H1 (cell line): Measurements from ENCODE around the gene FOXG1. TPM values are rescaled to one million over a fixed set of nuclear protein-coding genes. Genes with fewer than 3 reads are reported as not detected.
A peak's percentile ranks its signal among the peaks of the same experiment; 100 is the strongest.

Source experiments
- CTCF ChIA-PET: fragments of 300-600 bp; sonication (Branson Sonifier 250); formaldehyde crosslinking; loops from one replicate; lab custom pipeline; 2021; ENCODE audit not compliant: partially characterized antibody; lab: Charles Lee
- POLR2A ChIA-PET: fragments of 300-600 bp; sonication (Branson Sonifier 250); formaldehyde crosslinking; loops from one replicate; lab custom pipeline; 2021; ENCODE audit warnings: inconsistent platforms; ENCODE audit not compliant: partially characterized antibody; lab: Charles Lee
- DNase-seq, 2 experiments: peaks; one replicate each; pipeline versions ENCODE4 v3.0.0 to v3.0.0-alpha.2; 2010 to 2022; ENCODE audit warnings: low spot score in 2 of 2, low read depth in 1 of 2, mixed read lengths in 1 of 2
- FAIRE-seq: peaks from 2 replicates; lab custom pipeline; 2011; peaks lifted over from hg19 to GRCh38; lab: Jason Lieb, UNC
- H2AFZ ChIP-seq: 2 replicates; pipeline ENCODE4 v1.8.1; 2012; ENCODE audit warnings: low read length, inconsistent platforms
- H2AK5ac ChIP-seq: 2 replicates; pipeline ENCODE4 v1.6.1; 2013; ENCODE audit warnings: low read depth, low read length
- H2BK120ac ChIP-seq: replicated peaks from 2 replicates; pipeline ENCODE3; 2013; ENCODE audit warnings: low read depth, low read length, inconsistent platforms
- H2BK12ac ChIP-seq: 2 replicates; pipeline ENCODE4 v1.6.1; 2013; ENCODE audit warnings: low read depth, low read length
- H2BK15ac ChIP-seq: 2 replicates; pipeline ENCODE4 v1.6.1; 2013; ENCODE audit warnings: low read length
- H2BK20ac ChIP-seq: 2 replicates; pipeline ENCODE4 v1.6.1; 2013; ENCODE audit warnings: low read length
- H2BK5ac ChIP-seq: 2 replicates; pipeline ENCODE4 v1.6.1; 2013; ENCODE audit warnings: low read depth, low read length
- H3K14ac ChIP-seq: 2 replicates; pipeline ENCODE4 v1.6.1; 2013; ENCODE audit warnings: inconsistent platforms; ENCODE audit not compliant: insufficient read length
- H3K18ac ChIP-seq: 2 replicates; pipeline ENCODE4 v1.6.1; 2013; ENCODE audit warnings: low read length; ENCODE audit errors: extremely low read depth
- H3K23ac ChIP-seq: 2 replicates; pipeline ENCODE4 v1.6.1; 2013; ENCODE audit warnings: inconsistent platforms; ENCODE audit not compliant: insufficient read length
- H3K23me2 ChIP-seq: 2 replicates; pipeline ENCODE4 v1.6.1; 2013; ENCODE audit warnings: low read depth, low read length
- H3K27ac ChIP-seq: 2 replicates; pipeline ENCODE4 v1.6.1; 2011; ENCODE audit warnings: low read depth, low read length, inconsistent platforms
- H3K27me3 ChIP-seq, 4 experiments: replicated peaks in 1 of 4; 1 replicate in 1 of 4; 2 replicates in 3 of 4; pipeline versions ENCODE4 v1.6.1 to v1.8.1; 2011 to 2013; ENCODE audit warnings: low read length in 3 of 4, mild to moderate bottlenecking in 3 of 4, inconsistent platforms in 2 of 4, mixed read lengths in 2 of 4, moderate library complexity in 1 of 4; ENCODE audit not compliant: control insufficient read depth in 3 of 4, insufficient read depth in 3 of 4; ENCODE audit errors: extremely low read depth in 1 of 4
- H3K36me3 ChIP-seq, 4 experiments: 2 replicates each; pipeline versions ENCODE4 v1.6.1 to v1.8.1; 2011 to 2013; ENCODE audit warnings: mild to moderate bottlenecking in 4 of 4, low read length in 3 of 4, moderate library complexity in 2 of 4, control low read depth in 1 of 4, inconsistent platforms in 1 of 4; ENCODE audit not compliant: insufficient read depth in 4 of 4, control insufficient read depth in 2 of 4
- H3K4ac ChIP-seq: replicated peaks from 2 replicates; pipeline ENCODE3; 2013; ENCODE audit warnings: low read length, low read depth, mixed read lengths, inconsistent platforms; ENCODE audit not compliant: insufficient read length
- H3K4me1 ChIP-seq, 4 experiments: replicated peaks in 1 of 4; 1 replicate in 1 of 4; 2 replicates in 3 of 4; pipeline versions ENCODE4 v1.6.1 to v1.8.1; 2011 to 2013; ENCODE audit warnings: low read length in 3 of 4, inconsistent platforms in 2 of 4, mixed read lengths in 1 of 4; ENCODE audit not compliant: insufficient read depth in 4 of 4, control insufficient read depth in 3 of 4
- H3K4me2 ChIP-seq, 2 experiments: 2 replicates each; pipeline versions ENCODE4 v1.6.1 to v1.8.1; 2011 to 2013; ENCODE audit warnings: low read depth in 2 of 2, low read length in 2 of 2, control low read depth in 1 of 2, inconsistent platforms in 1 of 2, mild to moderate bottlenecking in 1 of 2; ENCODE audit not compliant: insufficient read depth in 1 of 2
- H3K4me3 ChIP-seq, 4 experiments: fragments of 200-600, 300-600 bp in 1 of 4; sonication (generic), shearing (Covaris generic), sonication (Bioruptor Twin) in 1 of 4; 2 replicates each; pipeline versions ENCODE4 v1.5.1 to v1.8.1; 2011 to 2016; ENCODE audit warnings: low read length in 4 of 4, low read depth in 3 of 4, control low read depth in 2 of 4, inconsistent platforms in 2 of 4, mild to moderate bottlenecking in 2 of 4, mixed read lengths in 1 of 4, moderate library complexity in 1 of 4; ENCODE audit not compliant: insufficient read depth in 2 of 4; ENCODE audit errors: extremely low read depth in 1 of 4
- H3K56ac ChIP-seq: replicated peaks from 2 replicates; pipeline ENCODE3; 2013; ENCODE audit warnings: low read depth, mild to moderate bottlenecking, mixed read lengths, low read length, inconsistent platforms; ENCODE audit not compliant: insufficient read length
- H3K79me1 ChIP-seq: 2 replicates; pipeline ENCODE4 v1.6.1; 2013; ENCODE audit warnings: low read depth, low read length, control low read depth
- H3K79me2 ChIP-seq, 2 experiments: 2 replicates each; pipeline versions ENCODE4 v1.6.1 to v1.8.1; 2012 to 2013; ENCODE audit warnings: low read length in 2 of 2, mild to moderate bottlenecking in 2 of 2, inconsistent platforms in 1 of 2; ENCODE audit not compliant: insufficient read depth in 2 of 2, control insufficient read depth in 1 of 2
- H3K9ac ChIP-seq, 4 experiments: replicated peaks in 1 of 4; 1 replicate in 1 of 4; 2 replicates in 3 of 4; pipeline versions ENCODE4 v1.6.1 to v1.8.1; 2011 to 2013; ENCODE audit warnings: low read depth in 3 of 4, low read length in 3 of 4, control low read depth in 2 of 4, mild to moderate bottlenecking in 2 of 4, moderate library complexity in 2 of 4, inconsistent platforms in 1 of 4; ENCODE audit errors: extremely low read depth in 1 of 4
- H3K9me3 ChIP-seq, 2 experiments: 2 replicates each; pipeline versions ENCODE4 v1.6.1 to v1.8.1; 2012 to 2013; ENCODE audit warnings: mild to moderate bottlenecking in 2 of 2, moderate library complexity in 2 of 2, control low read depth in 1 of 2, inconsistent platforms in 1 of 2, low read depth in 1 of 2, low read length in 1 of 2, mixed read lengths in 1 of 2; ENCODE audit not compliant: insufficient read depth in 2 of 2
- H4K20me1 ChIP-seq, 2 experiments: replicated peaks in 1 of 2; 2 replicates each; pipeline versions ENCODE3 to v1.8.1; 2011 to 2013; ENCODE audit warnings: inconsistent platforms in 2 of 2, low read length in 2 of 2, mild to moderate bottlenecking in 1 of 2; ENCODE audit not compliant: insufficient read depth in 2 of 2, control insufficient read depth in 1 of 2
- H4K5ac ChIP-seq: 2 replicates; pipeline ENCODE4 v1.6.1; 2013; ENCODE audit warnings: low read length, low read depth, mixed read lengths, inconsistent platforms; ENCODE audit not compliant: insufficient read length
- H4K8ac ChIP-seq: 2 replicates; pipeline ENCODE4 v1.8.0; 2013; ENCODE audit warnings: mild to moderate bottlenecking, moderate library complexity, low read length, inconsistent platforms; ENCODE audit not compliant: insufficient read depth; ENCODE audit errors: extremely low read depth
- H4K91ac ChIP-seq: replicated peaks from 2 replicates; pipeline ENCODE3; 2013; ENCODE audit warnings: low read length, mixed read lengths, inconsistent platforms; ENCODE audit not compliant: insufficient read length
- CBX8 ChIP-seq: fragments of 300-800, 300-1000 bp; sonication (generic); IDR thresholded peaks from 2 replicates; pipeline ENCODE4 v1.7.1; 2016; ENCODE audit warnings: low read depth, low read length, borderline replicate concordance
- EZH2 ChIP-seq: fragments of 200-600 bp; sonication (generic); IDR thresholded peaks from 2 replicates; pipeline ENCODE4 v1.7.1; 2012; ENCODE audit warnings: low read depth, mild to moderate bottlenecking, moderate library complexity, low read length, inconsistent platforms; ENCODE audit not compliant: severe bottlenecking
- RNF2 ChIP-seq: fragments of 200-900, 300-1000 bp; sonication (generic); IDR thresholded peaks from 2 replicates; pipeline ENCODE4 v1.7.1; 2016; ENCODE audit warnings: borderline replicate concordance, low read depth, mild to moderate bottlenecking, antibody characterized with exemption, low read length; ENCODE audit not compliant: poor library complexity, severe bottlenecking; ENCODE audit errors: missing control alignments
- YY1 ChIP-seq: IDR thresholded peaks from 2 replicates; pipeline ENCODE4 v1.6.1; 2011; ENCODE audit warnings: low read depth, mild to moderate bottlenecking, low read length
- WGBS, 2 experiments: shearing (Covaris generic) in 1 of 2; methylation state at CpG; one replicate each; pipeline versions ENCODE4 v1.1.6 to v1.1.7; 2013 to 2015; ENCODE audit warnings: low lambda C conversion rate in 2 of 2, mixed read lengths in 2 of 2, inconsistent platforms in 1 of 2, low coverage in 1 of 2, missing lambda C conversion rate in 1 of 2; ENCODE audit not compliant: insufficient replicate concordance in 2 of 2, insufficient coverage in 1 of 2, insufficient read length in 1 of 2; ENCODE audit errors: extremely low coverage in 1 of 2, missing lambda C conversion rate in 1 of 2; 5-methylcytosine and 5-hydroxymethylcytosine counted together
- polyA plus RNA-seq, 7 experiments: library from polyadenylated mRNA; depleted of rRNA in 3 of 7; stranded (reverse) in 5 of 7; unstranded in 2 of 7; fragments of >200 nt in 5 of 7; fragments of 200-250 nt in 2 of 7; gene quantifications; 1 replicate in 5 of 7; 2 replicates in 1 of 7; 4 replicates in 1 of 7; pipeline versions ENCODE4 v1.2.1 to v1.2.3, GENCODE V29; 2011 to 2013; ENCODE audit warnings: missing spikeins in 2 of 7, mixed read lengths in 2 of 7
- total RNA-seq: library from RNA; stranded (reverse); fragmentation: NEBNext Ultra II Directional; extraction: Animal tissue kit (Norgen Biotek cat#: 25700); gene quantifications from 2 replicates; pipeline ENCODE4 v1.2.1, GENCODE V29; 2021

Gene FOXG1
- total and polyA plus RNA-seq, 2 of the 8 experiments (the other 6 are each of a cell fraction or from before 2014, with no cell fraction given) = 0.03 to 0.24 TPM

DNA sequence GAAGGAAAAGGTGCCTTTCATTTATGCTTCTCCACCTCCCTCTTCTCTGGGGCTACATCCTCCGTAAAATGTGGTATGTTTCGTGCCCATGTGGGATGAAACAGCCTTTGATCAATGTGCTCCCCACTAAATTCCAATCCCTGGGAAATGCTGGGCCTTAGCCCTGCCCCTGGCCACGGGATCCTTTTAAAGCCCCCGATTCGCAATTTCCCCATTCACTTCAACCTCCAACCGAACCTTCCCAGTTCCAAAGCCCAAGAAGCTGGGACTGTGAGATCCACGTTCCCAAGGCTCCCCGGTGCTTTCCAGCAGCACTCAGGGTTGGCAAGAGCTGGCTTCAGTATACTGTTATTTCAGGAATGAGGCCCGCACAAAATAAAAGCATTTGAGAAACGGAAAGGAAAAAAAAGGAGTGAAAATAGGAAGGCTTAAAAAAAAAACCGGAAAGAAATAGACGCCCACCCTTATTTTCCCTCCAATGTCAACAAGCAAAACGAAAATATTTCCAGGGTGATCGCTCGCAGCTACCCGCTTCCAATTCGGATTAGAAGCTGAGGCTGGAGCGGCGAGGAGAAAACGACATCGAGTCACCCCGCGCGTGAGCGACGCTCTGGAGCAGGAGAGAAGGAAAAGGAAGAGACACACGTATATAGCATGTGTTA is 1.3 kb upstream of the FOXG1 start:
- Histone ChIP-seq H3K23me2 (peaks cover 17% of the 10 kb centered on the region), H3K14ac (no peak overlapping the region), H3K4me3 (peak overlapping the region; percentile 46 to 79 (median 58)), H3K4me2 (peak overlapping the region; percentile 79 to 89), H3K56ac (no peak overlapping the region), H2AFZ (peak overlapping the region; percentile 61; the same call in 1 of the 2 replicates), H3K9ac (no peak overlapping the region), H2BK5ac (no peak overlapping the region), H3K4me1 (peaks cover 2 to 17% (median 8%) of the 10 kb centered on the region in 4 experiments; a peak in 3 of 7 replicates), H3K4ac (no peak overlapping the region), H3K23ac (no peak overlapping the region), H3K36me3 (no peaks in the 10 kb centered on the region; a peak in 1 of 8 replicates), H3K18ac (no peak overlapping the region; the same call in 1 of the 2 replicates), H2BK15ac (0 out of 2 replicates have a peak overlapping the region, but pooled peaks have one; percentile 83), H3K79me1 (no peaks in the 10 kb centered on the region), H2AK5ac (no peak overlapping the region), H4K8ac (no peak overlapping the region), H2BK12ac (peak overlapping the region; percentile 88; the same call in 1 of the 2 replicates), H4K91ac (no peak overlapping the region), H3K27me3 (peaks cover 64 to 85% (median 76%) of the 10 kb centered on the region in 4 experiments), H4K5ac (no peak overlapping the region), H2BK20ac (no peak overlapping the region), H2BK120ac (no peak overlapping the region), H3K79me2 (no peaks in the 10 kb centered on the region), H3K9me3 (no peaks in the 10 kb centered on the region; a peak in 1 of 4 replicates), H3K27ac (no peak overlapping the region), H4K20me1 (peaks cover 12 to 16% of the 10 kb centered on the region in 2 experiments)
- POLR2A ChIA-PET = interaction anchor here (1.7 to 2.4 kb wide), 2 partner anchors 9 to 20 kb away, joined by 4 to 11 read pairs; no protein-coding TSS in a partner anchor
- CTCF ChIA-PET = interaction anchor here (1.0 to 6.7 kb wide), 6 partner anchors 8 to 756 kb away, joined by 3 to 63 read pairs (median 7); no protein-coding TSS in a partner anchor
- DNase-seq (no peak), FAIRE-seq (no peak)
- TF ChIP-seq EZH2 = peak; percentile 92
- peak; percentile 95 for TF ChIP-seq RNF2
- TF ChIP-seq CBX8 = peak; percentile 92
- no peak for TF ChIP-seq YY1
- WGBS, 2 experiments = 0% methylated on average over 27 of the region's 27 CpGs; no CpG with 5 or more reads in 1 of the 2 experiments
